Measurements from ENCODE around the gene APOO. TPM values are rescaled to one million over a fixed set of nuclear protein-coding genes. Genes with fewer than 3 reads are reported as not detected.

Gene APOO
- total and polyA plus RNA-seq, 2 of the 13 experiments (the other 11 are each of a cell fraction or from before 2014, with no cell fraction given), result 9.7 to 22.1 TPM

DNA sequence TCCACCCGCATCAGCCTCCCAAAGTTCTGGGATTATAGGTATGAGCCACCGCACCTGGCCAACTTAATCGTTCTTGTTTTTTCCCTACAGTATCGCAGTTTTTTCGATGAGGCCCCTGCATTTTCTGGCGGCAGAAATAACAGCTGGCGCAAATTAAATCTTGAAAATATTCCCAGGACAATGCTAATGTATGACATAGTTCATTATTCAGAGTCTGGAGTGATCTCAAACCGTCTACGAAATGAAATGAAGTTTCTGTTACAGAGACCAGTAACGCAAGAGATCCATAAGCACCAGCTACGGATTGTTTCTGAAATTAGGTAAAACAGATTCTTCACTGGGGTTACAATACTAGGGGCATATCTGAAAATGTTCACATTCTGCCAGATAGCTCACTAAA is 27.4 kb upstream of the APOO start:
- Histone ChIP-seq H3K27me3 (ENCODE audit: control insufficient read depth in 1 of 2, insufficient read depth in 2 of 2, low read length in 2 of 2) (no peaks in the 10 kb centered on the region), H3K9ac (ENCODE audit: insufficient read depth, low read depth, low read length) (no peak overlapping the region), H3K27ac (ENCODE audit: extremely low read length, insufficient read depth, low read length) (no peak overlapping the region), H3K4me1 (ENCODE audit: insufficient read depth, low read length) (0 out of 2 replicates have a peak, but pooled peaks cover 7% of the 10 kb centered on the region), H3K4me2 (ENCODE audit: low read depth, low read length) (no peak overlapping the region), H4K20me1 (ENCODE audit: insufficient read depth, low read length) (no peaks in the 10 kb centered on the region), H3K4me3 (replicated peaks in 1 of 3; ENCODE audit: insufficient read depth in 1 of 3, low read depth in 2 of 3, low read length in 3 of 3) (no peak overlapping the region), H2AFZ (ENCODE audit: low read length) (no peak overlapping the region), H3K36me3 (replicated peaks in 1 of 2; ENCODE audit: control insufficient read depth in 1 of 2, insufficient read depth in 2 of 2, low read length in 2 of 2) (no peaks in the 10 kb centered on the region), H3K79me2 (ENCODE audit: insufficient read depth, low read length) (no peaks in the 10 kb centered on the region), H3K9me3 (ENCODE audit: low read length) (no peaks in the 10 kb centered on the region)
- DNase-seq (ENCODE audit: low spot score) (no peak), FAIRE-seq (no peak), ATAC-seq (no peak)
- in situ Hi-C loops (cut with HindIII; ENCODE audit: extremely low pct_ligation_motif_present, low pct_unique_long_range_greater_than_20kb) (no loop called here), intact Hi-C loops (cut with micrococcal nuclease; ENCODE audit: unreplicated experiment) (no loop called here)
- TF ChIP-seq MBNL3 (CRISPR knock-in tag; conservative IDR thresholded peaks at IDR 0.05) (no peak), ZKSCAN5 (CRISPR knock-in tag; IDR thresholded peaks at IDR 0.05) (no peak), ZC3H4 (CRISPR knock-in tag; IDR thresholded peaks at IDR 0.05; ENCODE audit: borderline replicate concordance) (no peak), ATF1 (CRISPR knock-in tag; IDR thresholded peaks at IDR 0.05) (no peak), ZNF747 (CRISPR knock-in tag; IDR thresholded peaks at IDR 0.05; ENCODE audit: borderline replicate concordance) (no peak), NFKB2 (CRISPR knock-in tag; IDR thresholded peaks at IDR 0.05; ENCODE audit: borderline replicate concordance) (no peak), ZNF678 (CRISPR knock-in tag; IDR thresholded peaks at IDR 0.05) (no peak), NR2F1 (CRISPR knock-in tag; IDR thresholded peaks at IDR 0.05) (no peak)
- TF ChIP-seq, protein P1, sequence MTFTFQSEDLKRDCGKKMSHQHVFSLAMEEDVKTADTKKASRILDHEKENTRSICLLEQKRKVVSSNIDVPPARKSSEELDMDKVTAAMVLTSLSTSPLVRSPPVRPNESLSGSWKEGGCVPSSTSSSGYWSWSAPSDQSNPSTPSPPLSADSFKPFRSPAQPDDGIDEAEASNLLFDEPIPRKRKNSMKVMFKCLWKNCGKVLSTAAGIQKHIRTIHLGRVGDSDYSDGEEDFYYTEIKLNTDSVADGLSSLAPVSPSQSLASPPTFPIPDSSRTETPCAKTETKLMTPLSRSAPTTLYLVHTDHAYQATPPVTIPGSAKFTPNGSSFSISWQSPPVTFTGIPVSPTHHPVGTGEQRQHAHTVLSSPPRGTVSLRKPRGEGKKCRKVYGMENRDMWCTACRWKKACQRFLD (CRISPR knock-in tag; IDR thresholded peaks at IDR 0.05; ENCODE audit: borderline replicate concordance), result no peak
- TF ChIP-seq, protein P2, sequence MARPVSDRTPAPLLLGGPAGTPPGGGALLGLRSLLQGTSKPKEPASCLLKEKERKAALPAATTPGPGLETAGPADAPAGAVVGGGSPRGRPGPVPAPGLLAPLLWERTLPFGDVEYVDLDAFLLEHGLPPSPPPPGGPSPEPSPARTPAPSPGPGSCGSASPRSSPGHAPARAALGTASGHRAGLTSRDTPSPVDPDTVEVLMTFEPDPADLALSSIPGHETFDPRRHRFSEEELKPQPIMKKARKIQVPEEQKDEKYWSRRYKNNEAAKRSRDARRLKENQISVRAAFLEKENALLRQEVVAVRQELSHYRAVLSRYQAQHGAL (CRISPR knock-in tag; IDR thresholded peaks at IDR 0.05; ENCODE audit: not compliant biosample characterization), result no peak
- TF ChIP-seq, protein P3, sequence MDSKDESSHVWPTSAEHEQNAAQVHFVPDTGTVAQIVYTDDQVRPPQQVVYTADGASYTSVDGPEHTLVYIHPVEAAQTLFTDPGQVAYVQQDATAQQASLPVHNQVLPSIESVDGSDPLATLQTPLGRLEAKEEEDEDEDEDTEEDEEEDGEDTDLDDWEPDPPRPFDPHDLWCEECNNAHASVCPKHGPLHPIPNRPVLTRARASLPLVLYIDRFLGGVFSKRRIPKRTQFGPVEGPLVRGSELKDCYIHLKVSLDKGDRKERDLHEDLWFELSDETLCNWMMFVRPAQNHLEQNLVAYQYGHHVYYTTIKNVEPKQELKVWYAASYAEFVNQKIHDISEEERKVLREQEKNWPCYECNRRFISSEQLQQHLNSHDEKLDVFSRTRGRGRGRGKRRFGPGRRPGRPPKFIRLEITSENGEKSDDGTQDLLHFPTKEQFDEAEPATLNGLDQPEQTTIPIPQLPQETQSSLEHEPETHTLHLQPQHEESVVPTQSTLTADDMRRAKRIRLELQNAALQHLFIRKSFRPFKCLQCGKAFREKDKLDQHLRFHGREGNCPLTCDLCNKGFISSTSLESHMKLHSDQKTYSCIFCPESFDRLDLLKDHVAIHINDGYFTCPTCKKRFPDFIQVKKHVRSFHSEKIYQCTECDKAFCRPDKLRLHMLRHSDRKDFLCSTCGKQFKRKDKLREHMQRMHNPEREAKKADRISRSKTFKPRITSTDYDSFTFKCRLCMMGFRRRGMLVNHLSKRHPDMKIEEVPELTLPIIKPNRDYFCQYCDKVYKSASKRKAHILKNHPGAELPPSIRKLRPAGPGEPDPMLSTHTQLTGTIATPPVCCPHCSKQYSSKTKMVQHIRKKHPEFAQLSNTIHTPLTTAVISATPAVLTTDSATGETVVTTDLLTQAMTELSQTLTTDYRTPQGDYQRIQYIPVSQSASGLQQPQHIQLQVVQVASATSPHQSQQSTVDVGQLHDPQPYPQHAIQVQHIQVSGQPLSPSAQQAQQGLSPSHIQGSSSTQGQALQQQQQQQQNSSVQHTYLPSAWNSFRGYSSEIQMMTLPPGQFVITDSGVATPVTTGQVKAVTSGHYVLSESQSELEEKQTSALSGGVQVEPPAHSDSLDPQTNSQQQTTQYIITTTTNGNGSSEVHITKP (CRISPR knock-in tag; IDR thresholded peaks at IDR 0.05; ENCODE audit: low read depth), result no peak
- CTCF ChIA-PET (ENCODE audit: low intra/inter-chr PET ratio, low total read pairs), result no interaction called here
- 90% methylated on average over 11 of the region's 11 CpGs for WGBS (ENCODE audit: low lambda C conversion rate)
- POLR2A ChIA-PET, result no interaction called here
- BruUV-seq (replicated peaks), result no TSS peak
